NCI-H446 (cell line): ENCODE data around the gene KCNJ4.
"Not testable (repeated sequence)": the region's sequence is repeated elsewhere in the genome, so short reads cannot be mapped to it uniquely, and the experiment has no call there.

Source experiments
- DNase-seq, 2 experiments: peaks; one replicate each; lab custom pipeline; 2025; lab: John Stamatoyannopoulos, UW

The KCNJ4 gene

GRCh38 chr22:38413085-38414008 is 41.7 kb downstream of the KCNJ4 start:
- DNase-seq = no peak

GRCh38 chr22:38412435-38413084 is 42.4 kb downstream of the KCNJ4 start:
- no peak for DNase-seq

GRCh38 chr22:38411016-38411415 is 44.0 kb downstream of the KCNJ4 start:
- no peak for DNase-seq

GRCh38 chr22:38409916-38410315 is 45.1 kb downstream of the KCNJ4 start:
- DNase-seq = not testable (repeated sequence)

- no peak for DNase-seq
Measured at GRCh38 chr22:38406617-38407016, 48.4 kb downstream of the KCNJ4 start.

GRCh38 chr22:38404419-38404818 is 50.6 kb downstream of the KCNJ4 start:
- DNase-seq = no peak

GRCh38 chr22:38403812-38404211 is 51.2 kb downstream of the KCNJ4 start:
- no peak for DNase-seq

GRCh38 chr22:38402204-38402603 is 52.8 kb downstream of the KCNJ4 start:
- DNase-seq = no peak

- no peak for DNase-seq
Measured at GRCh38 chr22:38401336-38402084, 53.5 kb downstream of the KCNJ4 start.

GRCh38 chr22:38400256-38400655 is 54.7 kb downstream of the KCNJ4 start:
- DNase-seq = not testable (repeated sequence)

GRCh38 chr22:38398609-38399461 is 56.2 kb downstream of the KCNJ4 start:
- peak; percentile 40 to 89 for DNase-seq

GRCh38 chr22:38398181-38398608 is 56.8 kb downstream of the KCNJ4 start:
- peak; percentile 35 to 48 for DNase-seq

GRCh38 chr22:38397189-38398085 is 57.6 kb downstream of the KCNJ4 start:
- peak in 1 of 2 experiments; percentile 44 for DNase-seq

- DNase-seq = not testable (repeated sequence)
Measured at GRCh38 chr22:38396440-38397069, 58.4 kb downstream of the KCNJ4 start.

- DNase-seq = not testable (repeated sequence)
Measured at GRCh38 chr22:38395944-38396343, 59.1 kb downstream of the KCNJ4 start.

- DNase-seq = not testable (repeated sequence)
Measured at GRCh38 chr22:38394929-38395624, 59.9 kb downstream of the KCNJ4 start.

- not testable (repeated sequence) for DNase-seq
Measured at GRCh38 chr22:38389428-38389818, 65.6 kb downstream of the KCNJ4 start.

- not testable (repeated sequence) for DNase-seq
Measured at GRCh38 chr22:38388506-38389427, 66.2 kb downstream of the KCNJ4 start.
